ENCODE data around the gene RIMBP2.

RIMBP2 gene

DNA sequence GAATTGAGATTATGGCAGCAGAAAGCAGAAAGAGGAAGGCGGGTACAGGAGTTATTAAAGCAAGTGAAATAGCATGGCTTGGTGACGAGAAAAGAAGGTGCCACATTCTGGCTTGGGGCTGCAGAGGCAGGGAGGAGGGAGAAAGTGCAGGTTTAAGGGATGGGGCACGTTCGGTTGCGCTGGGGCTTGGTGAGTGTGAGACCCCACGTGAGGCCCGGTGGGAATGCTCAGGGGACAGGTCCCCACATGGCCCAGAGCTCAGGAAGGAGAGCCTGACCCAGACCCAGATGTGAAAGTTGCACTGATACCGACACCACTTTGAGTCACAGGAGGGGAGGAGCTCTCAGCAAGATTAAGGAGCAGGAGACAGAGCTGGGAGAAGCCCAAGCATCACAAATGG is 191.3 kb downstream of the RIMBP2 start:
- no peak for DNase-seq

DNA sequence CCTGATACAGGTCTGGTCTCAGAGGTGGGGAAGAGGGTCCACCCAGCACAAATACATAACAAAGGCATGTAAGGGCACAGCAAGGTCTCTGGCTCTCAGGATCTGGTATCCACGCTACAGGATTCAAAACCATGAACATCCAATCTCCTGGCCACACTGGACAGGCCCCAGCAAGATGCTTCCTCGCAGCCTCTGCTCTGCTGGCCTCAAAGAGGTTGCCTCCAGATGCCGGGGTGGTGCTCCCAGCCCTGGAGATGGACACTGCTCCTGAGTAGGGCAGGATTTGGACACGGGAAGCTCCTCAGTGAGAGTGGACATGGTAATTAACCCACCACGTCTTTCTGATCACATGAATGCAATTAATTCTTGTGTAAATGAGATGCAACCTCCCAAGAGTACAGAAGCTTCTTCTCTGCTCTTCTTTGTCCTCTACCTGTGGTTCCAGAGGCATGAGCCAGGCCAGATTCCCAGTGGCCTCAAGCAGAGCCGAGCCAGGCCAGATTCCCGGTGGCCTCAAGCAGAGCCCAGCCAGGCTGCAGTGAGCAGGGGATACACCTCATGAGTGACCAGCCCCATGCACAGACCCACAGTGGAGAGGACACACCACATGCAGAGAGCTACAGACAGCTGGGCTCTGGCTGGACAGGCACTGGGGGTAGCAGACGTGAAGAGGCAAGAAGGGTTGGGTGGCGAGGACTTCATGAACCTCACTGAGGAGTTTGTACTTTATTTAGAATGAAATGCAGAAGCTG is 192.1 kb downstream of the RIMBP2 start:
- DNase-seq = no peak

DNA sequence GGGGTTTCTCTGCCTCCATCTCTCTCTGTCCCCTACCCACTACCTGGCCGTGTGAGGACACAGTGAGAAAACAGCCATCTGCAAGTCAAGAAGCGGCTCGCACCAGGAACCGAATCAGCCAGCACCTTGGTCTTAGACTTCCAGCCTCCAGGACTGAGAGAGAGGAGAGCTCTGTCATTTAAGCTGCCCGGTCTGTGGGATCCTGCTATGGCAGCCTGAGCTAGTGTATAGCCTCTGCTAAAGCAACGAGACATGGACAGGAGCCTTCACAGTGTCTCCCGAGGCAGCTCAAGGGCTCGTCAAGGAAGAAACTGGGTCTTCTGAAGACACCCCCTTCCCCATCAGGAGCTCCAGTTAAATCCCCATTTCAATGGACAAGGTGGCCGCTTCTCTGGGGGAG is 192.9 kb downstream of the RIMBP2 start:
- no peak for DNase-seq

DNA sequence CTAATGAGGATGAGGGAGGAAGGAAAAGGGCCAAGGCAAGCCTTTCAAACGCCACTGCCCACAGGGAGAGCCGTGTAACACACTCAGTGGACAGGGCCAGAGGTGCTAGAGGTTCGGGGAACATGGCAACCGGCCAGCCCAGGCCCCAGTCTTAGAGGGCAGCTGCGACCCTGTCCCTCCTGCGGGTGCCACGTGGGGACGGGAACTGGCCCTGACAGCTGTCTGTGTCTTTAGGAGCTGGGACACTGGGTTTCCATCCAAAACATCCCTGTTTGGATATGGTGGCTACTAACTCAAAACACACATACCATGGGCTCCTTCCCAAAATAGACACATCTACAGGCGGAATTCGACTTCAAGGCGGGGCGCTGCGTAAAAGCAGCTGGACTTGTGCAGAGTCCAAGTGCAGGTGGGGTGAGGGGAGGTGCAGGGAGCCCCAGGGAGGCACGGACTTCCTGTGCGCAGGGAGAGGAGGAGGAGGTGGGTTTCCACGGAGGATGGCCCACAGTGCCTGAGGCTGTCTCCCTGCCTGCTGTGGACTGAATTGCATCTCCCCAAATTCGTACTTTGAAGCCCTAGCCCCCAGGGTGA is 193.8 kb downstream of the RIMBP2 start:
- DNase-seq = no peak

DNA sequence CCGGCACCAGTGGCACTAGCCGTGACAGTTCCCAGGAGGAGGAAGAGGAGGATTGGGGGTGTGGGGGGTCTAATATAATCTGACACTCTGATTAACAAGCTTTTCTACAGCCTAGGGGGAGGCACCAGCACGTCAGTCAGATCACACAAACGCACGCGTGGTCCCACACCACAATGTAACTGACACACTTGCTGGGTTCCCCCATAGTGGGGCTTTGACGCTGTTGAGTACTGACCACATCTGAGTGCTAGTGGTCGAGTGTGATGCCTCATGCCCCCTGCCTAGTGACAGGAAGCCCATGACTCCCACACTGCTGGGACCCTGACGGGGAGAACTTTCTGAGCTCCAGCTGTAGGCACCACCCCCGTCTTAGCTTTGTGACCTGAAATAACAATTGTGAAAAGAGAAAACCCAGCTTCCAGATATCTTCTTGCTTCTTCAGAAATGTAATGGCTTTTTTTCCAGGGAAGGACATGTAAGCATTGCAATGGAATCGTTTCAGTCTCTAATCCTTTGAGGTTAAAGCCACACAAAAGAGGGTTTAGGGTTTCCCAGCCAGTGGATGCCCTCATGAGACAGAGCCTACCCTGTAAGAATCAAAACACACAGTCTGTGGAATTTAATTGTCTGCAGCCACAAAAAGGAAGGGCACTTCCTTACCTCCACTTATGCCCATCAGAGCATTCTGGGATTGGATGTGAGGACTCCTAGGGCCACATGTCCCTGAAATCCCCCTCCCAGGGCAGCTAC is 194.5 kb downstream of the RIMBP2 start:
- DNase-seq = no peak

DNA sequence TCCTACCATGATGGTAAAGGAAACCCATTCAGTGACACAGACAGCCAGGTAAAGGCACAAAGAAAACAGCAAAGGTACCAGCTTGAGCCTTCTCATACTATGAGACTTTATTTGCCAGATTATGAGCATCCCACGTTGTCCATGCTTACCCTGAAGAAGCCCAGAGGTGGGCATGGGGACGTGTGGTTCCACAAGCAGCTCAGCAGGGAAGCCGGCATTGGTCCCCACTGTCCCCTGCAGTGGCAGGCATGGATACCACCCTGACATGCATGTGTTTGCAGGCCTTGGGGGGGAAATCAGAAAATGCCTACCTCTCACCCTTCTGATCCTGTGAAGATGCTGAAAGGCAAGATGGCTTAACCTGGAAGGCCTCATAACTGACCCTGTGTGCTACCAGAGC is 195.3 kb downstream of the RIMBP2 start:
- DNase-seq = no peak

DNA sequence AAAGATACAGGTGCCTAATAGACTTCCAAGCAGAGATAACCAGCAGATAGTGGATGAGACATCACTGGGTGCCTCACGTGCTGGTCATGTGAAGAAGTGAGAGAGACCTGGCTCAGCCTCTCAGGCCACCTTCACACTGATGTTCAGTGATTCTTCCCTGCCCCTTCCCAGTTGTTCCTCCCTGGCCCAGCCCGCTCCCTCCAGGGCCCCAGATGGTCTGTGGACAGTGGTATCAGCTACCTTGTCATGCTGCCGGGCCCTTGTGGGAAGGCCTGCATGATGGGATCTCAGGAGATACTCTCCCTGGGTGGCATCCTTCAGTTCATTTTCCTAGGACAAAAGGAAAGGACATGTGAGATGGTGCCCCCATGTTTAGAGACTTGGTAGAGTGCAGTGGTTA is 198.5 kb downstream of the RIMBP2 start:
- DNase-seq = no peak

DNA sequence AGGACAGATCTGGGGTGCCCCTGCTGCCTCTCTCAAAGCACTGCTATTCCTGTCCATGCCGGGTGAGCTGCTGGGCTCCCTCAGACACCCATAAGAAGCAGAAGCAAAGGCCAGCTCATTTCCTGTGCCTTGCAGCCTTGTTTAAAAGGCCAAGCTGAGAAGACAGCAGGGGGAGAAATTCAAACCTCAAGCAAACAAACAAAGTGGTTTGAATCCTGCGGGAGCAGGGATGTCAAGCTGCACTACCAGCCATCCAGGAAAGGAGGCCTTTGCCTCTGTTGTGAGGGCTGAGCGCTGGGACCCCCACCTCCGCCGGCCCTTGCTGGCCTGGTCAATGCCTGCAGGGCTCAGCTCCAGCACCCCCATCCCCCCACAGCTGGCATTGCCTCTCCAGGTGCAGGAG is 201.9 kb downstream of the RIMBP2 start:
- DNase-seq = peak; percentile 61

DNA sequence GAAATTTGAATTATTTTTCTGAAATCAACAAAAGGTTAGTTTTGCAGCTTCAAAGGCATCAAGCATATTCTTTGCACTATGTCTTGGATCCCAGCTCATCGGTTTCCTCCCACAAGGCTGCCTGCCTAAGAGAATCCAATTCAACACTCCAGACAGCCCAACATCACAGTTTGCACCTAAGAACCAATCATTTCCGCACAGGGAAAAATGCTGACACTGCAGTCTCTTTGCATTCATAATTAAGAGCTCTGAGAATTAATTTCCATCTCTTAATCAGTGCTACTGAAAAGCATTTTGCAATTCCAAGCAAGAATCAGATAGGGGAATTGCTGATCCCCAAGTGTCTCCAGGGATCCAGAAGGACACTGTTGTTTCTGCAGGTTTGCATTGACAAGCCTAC is 202.5 kb downstream of the RIMBP2 start:
- no peak for DNase-seq

DNA sequence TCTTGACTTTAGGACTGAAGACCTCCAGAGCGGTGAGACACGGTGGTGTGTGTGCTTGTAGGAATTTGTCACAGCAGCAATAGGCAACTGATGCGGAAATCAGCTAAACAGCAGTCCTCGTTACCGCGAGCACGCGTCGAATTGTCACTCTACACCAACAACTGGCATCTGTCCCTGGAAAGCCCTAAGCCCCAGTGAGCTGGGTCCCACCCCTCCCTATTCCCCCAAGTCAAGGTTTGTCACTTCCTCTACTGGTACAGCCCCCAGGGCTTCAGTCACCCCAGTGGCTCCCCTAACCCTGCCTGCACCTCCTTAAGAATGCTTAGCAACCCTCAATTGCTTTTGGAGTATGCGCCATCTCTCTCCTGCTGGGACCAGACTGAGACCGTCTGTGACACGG is 204.8 kb downstream of the RIMBP2 start:
- DNase-seq = no peak

DNA sequence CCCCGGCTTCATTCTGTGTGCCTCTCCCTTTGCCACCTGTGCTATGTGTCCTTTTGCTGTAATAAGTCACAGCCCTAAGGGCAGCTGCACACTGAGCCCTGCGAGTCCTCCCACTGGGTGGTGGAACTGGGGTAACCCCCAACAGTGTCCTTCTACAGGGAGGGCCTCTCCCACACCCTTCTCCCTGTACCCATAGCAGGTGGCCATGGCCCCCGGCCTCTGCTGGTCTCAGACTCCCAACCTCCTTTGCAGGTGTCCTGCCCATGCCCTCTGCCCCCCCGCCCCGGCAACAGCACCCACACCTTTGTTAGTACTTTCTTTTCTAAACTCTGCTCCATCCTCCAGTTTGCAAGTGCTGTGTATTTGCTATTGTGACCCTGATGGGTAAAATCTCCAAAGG is 206.6 kb downstream of the RIMBP2 start:
- DNase-seq = no peak

DNA sequence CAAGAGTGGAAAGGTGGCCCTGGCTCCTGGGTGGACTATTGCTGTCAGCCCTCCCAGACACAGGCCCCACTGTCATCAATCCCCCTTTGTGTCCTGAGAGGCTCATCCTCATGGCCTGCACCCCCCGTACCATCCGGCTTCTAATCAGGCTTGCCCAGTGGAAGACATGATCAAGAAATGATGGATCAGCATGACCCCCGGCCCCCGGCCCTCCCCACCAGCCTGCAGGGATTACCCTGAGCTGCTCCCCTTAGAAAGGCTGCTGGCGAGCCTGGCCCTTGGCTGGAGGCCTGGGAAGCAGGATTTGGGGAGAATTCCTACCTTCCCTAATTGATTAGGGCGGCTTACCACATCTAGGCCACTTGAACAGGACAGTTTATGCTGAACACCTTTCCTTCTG is 207.3 kb downstream of the RIMBP2 start:
- DNase-seq = no peak

DNA sequence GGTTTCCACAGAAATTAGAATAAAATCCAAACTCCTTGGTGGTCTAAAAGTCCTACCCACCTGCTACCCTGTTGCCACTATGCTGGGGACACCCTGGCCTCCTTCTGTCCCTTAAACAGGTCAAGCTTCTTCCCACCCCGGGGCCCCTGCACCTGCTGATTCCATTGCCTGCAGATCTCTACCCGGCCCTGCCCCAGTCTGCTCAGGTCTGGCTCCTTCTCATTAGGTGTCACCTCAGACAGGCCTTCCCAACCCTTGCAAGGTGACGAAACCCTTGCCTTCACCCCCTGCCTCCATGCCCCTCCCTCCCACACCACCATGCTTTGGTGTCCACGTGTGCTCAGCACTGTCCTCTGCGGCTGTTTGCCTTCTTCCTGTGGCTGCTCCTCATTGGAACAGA is 207.8 kb downstream of the RIMBP2 start:
- DNase-seq = no peak

DNA sequence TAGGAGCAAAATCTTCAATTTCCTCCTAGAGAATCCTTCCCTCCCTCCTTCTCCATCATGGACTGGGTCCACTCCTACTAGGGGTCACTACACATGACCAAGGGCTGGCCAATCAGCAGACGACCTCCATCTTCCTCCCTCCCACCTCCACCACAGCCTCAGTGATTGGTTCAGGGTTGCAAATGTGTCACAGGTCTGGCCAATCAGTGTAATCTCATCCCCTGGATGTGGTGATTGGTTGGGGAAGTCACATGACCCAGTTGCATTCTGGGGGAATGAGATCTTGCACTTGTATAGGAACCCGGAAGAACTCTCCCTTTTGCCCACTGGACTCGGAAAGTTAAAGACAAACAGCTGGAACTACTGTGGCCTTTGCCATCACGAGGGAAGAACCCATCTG is 209.3 kb downstream of the RIMBP2 start:
- no peak for DNase-seq

DNA sequence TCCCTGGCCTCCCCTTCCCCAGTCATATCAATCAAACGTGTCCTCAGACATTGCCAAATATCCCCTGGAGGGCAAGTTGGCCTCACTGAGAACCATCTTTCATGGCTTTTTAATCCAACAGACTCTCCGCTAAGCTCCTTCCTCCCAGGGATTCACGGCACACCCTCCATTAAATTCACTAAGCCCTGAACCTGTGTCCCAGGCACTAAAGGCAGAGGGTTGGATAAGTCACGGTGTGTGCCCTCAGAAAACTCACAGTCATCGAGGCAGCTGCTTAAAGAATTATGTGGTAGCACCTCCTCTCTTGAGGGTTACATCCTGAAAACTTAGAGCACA is 211.3 kb downstream of the RIMBP2 start:
- DNase-seq = no peak

DNA sequence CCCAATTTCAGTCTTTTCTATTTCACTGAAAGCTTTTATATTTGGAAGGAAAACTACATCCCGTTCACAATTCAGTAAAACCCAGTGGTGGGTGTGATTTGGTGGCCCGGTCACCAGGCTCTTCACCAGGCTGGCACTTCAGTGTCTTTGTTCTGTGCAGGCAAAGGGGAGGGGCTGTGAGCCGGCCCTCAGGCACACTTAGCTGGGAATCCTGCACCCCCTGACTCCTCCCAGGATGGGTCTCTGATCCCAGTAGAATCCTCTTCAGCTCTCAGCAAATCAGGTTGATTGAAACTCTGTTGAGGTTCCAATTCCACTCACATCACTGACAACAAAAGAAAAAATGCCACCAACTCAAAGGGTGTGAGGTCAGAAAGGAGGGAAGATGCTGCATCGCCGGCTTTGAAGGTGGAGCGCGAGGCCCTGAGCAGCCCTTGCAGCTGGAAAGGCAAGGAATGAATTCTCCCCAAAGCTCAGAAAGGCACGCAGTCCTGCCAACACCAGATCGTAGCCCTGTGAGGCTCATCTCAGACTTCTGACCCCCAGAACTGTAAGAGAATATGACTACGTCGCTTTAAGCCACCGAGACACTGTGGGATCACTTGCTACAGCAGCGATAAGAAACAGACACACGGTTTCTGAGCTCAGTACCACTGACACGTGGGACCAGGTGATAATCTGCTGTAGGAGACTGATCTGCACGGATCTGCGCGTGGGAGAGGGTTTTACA is 211.8 kb downstream of the RIMBP2 start:
- no peak for DNase-seq

DNA sequence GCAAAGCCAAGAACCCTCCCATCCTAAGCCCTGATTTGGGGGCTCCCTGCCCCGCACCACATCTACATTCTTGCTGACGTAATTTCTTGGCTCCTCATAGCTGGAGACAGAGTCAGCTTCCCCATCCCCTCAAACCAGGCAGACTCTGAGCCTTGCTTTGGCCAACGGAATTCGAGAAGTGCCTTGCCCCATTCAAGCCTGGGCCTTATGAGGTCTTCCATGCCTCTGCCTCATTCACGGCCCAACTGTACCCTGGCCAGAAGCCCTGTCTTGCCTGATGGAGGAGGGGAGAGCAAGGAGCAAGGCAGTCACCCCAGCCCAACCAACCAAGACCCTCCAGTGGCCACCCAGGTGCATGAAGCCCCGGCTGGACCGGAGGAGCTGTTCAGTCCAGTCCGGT is 214.3 kb downstream of the RIMBP2 start:
- no peak for DNase-seq

DNA sequence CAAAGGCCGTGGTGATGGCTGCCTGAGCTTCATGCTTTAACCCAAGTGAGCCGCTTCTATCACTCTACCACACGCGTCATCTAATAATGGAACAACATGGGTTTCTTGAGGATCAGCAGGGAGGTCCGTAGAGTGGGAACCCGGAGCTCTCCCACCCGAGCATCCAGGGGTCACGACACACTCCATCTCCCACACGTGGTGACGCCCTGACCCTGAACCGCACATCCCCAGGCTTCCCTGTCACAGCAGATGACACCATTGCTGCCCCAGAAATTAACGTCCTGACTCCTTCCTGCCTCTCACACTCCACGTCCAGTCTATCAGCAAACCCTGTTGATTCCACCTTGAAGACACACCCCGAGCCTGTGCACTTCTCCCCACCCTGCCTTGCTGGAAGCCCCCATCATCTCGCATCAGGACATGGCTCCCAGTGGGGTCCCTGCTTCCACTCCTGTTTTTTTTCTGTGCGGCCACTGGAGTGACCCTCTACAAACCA is 215.2 kb downstream of the RIMBP2 start:
- no peak for DNase-seq

DNA sequence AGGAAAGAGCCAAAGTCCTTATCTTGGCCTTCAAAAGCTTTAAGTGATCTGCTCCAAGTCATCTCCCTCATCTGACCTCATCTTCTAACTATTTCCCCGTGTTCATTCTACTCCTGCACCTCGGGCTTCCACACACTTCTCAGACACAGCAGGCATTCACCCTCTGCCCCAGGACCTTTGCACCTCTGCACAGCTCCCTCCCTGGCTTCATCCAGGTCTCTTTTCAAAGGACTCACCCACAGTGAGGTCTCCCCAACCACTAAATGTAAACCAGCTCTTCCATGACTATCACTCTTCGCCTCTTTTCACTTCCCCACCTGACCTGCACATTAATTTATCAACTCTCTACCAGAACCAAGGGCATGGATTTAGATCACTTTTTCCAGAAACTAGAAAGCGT is 216.6 kb downstream of the RIMBP2 start:
- no peak for DNase-seq

DNA sequence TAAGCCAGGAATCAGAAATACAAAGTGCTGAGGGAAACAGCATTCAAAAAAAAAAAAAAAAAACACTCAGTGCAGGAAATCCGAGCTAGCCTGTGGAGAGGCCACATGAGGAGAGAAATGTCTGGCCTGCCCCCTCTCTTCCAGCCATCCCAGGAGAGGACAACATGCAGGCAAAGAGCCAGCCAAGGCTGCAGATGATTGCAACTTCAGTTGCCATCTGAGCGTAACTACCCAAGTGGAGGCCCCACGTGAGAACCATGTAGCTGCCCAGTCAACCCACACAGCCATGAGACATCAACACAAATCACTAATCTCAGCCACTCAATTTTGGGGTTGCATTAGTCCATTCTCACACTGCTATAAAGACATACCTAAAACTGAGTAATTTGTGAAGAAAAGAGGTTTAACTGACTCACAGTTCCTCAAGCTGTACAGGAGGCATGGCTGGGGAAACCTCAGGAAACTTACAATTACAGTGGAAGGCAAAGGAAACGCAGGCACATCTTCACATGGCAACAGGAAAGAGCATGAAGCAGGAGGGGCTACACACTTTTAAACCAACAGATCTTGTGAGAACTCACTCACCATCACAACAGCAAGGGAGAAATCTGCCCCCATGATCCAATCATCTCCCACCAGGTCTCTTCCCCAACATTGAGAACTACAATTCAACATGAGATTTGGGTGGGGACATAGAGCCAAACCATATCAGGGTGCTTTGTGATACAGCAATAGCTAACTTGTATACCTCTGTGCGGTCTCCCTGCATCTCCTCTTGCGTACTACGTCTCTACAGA is 217.3 kb downstream of the RIMBP2 start:
- peak; percentile 77 for DNase-seq

DNA sequence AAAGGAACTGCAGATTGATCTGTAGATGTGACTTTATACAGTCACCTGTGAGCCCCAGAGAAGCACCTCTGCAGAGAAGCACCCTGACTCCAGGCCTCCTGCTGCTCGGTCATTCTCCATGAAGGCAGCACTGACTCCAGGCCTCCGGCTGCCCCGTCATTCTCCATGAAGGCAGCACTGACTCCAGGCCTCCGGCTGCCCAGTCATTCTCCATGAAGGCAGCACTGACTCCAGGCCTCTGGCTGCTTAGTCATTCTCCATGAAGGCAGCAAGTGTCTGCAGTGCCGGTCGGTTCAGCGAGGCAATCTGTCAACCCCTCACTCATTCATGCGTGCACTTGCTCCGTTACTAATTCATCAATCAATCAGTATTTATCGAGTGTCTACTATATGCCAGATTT is 218.1 kb downstream of the RIMBP2 start:
- DNase-seq = no peak

DNA sequence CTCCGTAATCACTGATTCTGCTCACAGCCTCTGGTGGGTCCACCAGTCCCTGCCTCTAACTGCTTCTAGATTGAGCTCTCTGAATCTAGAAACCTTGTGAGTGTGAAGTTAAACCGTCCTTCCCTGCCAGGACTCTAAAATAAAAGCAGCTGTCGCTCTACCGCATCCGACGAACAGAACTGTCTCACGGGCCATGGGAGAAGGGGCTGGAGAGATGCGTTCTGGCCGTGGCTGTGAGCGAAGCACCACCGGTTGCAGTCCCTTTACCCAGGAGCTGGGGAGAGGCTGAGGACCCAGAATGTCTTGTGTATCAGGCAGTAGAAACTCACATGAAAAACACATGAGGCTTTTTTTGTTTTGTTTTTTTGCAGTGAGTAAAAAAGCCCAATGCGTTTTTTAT is 218.8 kb downstream of the RIMBP2 start:
- DNase-seq = no peak

Data from DMS53 (cell line).